SU-DHL-6 (cell line): ENCODE results near the gene ARHGAP44.

ENCODE experiments used
- CTCF ChIP-seq: fragments of 200-600 bp; sonication (generic); IDR thresholded peaks from one replicate; pipeline ENCODE4 v1.5.1; 2017; ENCODE audit warnings: antibody characterized with exemption, mild to moderate bottlenecking, low read length, moderate library complexity; ENCODE audit not compliant: insufficient read depth, poor library complexity, severe bottlenecking
- EZH2phosphoT487 ChIP-seq: fragments of 200-600 bp; sonication (generic), shearing (Covaris generic); conservative IDR thresholded peaks from 2 replicates; pipeline ENCODE4 v1.6.1; 2018; ENCODE audit warnings: mild to moderate bottlenecking, antibody characterized with exemption, low read length, moderate library complexity, mixed read lengths

- TF ChIP-seq CTCF (no peak), EZH2phosphoT487 (no peak)
Measured at GRCh38 chr17:13035420-13035819, 246.1 kb downstream of the ARHGAP44 start.
